SU-DHL-6 (cell line): ENCODE results near the gene DOCK10.

ENCODE experiments used
- EZH2phosphoT487 ChIP-seq: fragments of 200-600 bp; sonication (generic), shearing (Covaris generic); conservative IDR thresholded peaks from 2 replicates; pipeline ENCODE4 v1.6.1; 2018; ENCODE audit warnings: mild to moderate bottlenecking, antibody characterized with exemption, low read length, moderate library complexity, mixed read lengths
- TF ChIP-seq, protein P1 (sequence below): fragments of 200-600 bp; sonication (generic); IDR thresholded peaks from one replicate; pipeline ENCODE4 v1.5.1; 2017; ENCODE audit warnings: antibody characterized with exemption, mild to moderate bottlenecking, low read length, moderate library complexity; ENCODE audit not compliant: insufficient read depth, poor library complexity, severe bottlenecking

GRCh38 chr2:224836263-224836662 is 206.0 kb downstream of the DOCK10 start:
- TF ChIP-seq, protein P1, sequence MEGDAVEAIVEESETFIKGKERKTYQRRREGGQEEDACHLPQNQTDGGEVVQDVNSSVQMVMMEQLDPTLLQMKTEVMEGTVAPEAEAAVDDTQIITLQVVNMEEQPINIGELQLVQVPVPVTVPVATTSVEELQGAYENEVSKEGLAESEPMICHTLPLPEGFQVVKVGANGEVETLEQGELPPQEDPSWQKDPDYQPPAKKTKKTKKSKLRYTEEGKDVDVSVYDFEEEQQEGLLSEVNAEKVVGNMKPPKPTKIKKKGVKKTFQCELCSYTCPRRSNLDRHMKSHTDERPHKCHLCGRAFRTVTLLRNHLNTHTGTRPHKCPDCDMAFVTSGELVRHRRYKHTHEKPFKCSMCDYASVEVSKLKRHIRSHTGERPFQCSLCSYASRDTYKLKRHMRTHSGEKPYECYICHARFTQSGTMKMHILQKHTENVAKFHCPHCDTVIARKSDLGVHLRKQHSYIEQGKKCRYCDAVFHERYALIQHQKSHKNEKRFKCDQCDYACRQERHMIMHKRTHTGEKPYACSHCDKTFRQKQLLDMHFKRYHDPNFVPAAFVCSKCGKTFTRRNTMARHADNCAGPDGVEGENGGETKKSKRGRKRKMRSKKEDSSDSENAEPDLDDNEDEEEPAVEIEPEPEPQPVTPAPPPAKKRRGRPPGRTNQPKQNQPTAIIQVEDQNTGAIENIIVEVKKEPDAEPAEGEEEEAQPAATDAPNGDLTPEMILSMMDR: no peak
- TF ChIP-seq EZH2phosphoT487: no peak
